WTC11 (cell line): ENCODE data around the gene TEK. TPM values are rescaled to one million over a fixed set of nuclear protein-coding genes. Genes with fewer than 3 reads are reported as not detected.
"Not testable (repeated sequence)": the region's sequence is repeated elsewhere in the genome, so short reads cannot be mapped to it uniquely, and the experiment has no call there.

Source experiments
- ATAC-seq: fragments of 200-7000 bp; cut with Tn5 transposase; 2 replicates; pipeline ENCODE4 v1.10.0; 2021; ENCODE audit warnings: mild to moderate bottlenecking, moderate library complexity
- CTCF ChIA-PET: fragments of 300-600 bp; sonication (Branson Sonifier 250); formaldehyde crosslinking; loops from one replicate; lab custom pipeline; 2021; ENCODE audit warnings: antibody characterized with exemption; lab: Charles Lee
- POLR2A ChIA-PET: fragments of 350-600 bp; sonication (Branson Sonifier 250); formaldehyde crosslinking; loops from one replicate; lab custom pipeline; 2021; ENCODE audit warnings: antibody characterized with exemption; lab: Charles Lee
- DNase-seq: peaks from one replicate; pipeline ENCODE4 v3.0.0; 2021; ENCODE audit warnings: low spot score
- H3K27ac Mint-ChIP-seq: 2 replicates; pipeline ENCODE4 v1.8.0; 2021; ENCODE audit warnings: mixed read lengths
- H3K27me3 Mint-ChIP-seq: 2 replicates; pipeline ENCODE4 v1.8.0; 2021; ENCODE audit warnings: low read depth, mild to moderate bottlenecking, moderate library complexity, mixed read lengths
- H3K36me3 Mint-ChIP-seq: 2 replicates; pipeline ENCODE4 v1.8.0; 2021; ENCODE audit warnings: mixed read lengths
- H3K4me1 Mint-ChIP-seq: 2 replicates; pipeline ENCODE4 v1.8.0; 2022; ENCODE audit warnings: mixed read lengths
- H3K4me3 Mint-ChIP-seq: 2 replicates; pipeline ENCODE4 v1.8.0; 2021; ENCODE audit warnings: mild to moderate bottlenecking, moderate library complexity, mixed read lengths
- H3K9me3 Mint-ChIP-seq: 2 replicates; pipeline ENCODE4 v1.8.0; 2021; ENCODE audit warnings: mixed read lengths
- ATF1 ChIP-seq: sonication (generic); formaldehyde crosslinking; IDR thresholded peaks from 2 replicates; pipeline ENCODE4 v1.8.1; 2023; ENCODE audit warnings: mild to moderate bottlenecking, moderate library complexity, missing genetic modification reagents
- ESRRA ChIP-seq: sonication (generic); formaldehyde crosslinking; IDR thresholded peaks from 2 replicates; pipeline ENCODE4 v1.8.1; 2022; ENCODE audit warnings: mild to moderate bottlenecking, missing genetic modification reagents, borderline replicate concordance
- GABPB1 ChIP-seq: sonication (generic); formaldehyde crosslinking; IDR thresholded peaks from 2 replicates; pipeline ENCODE4 v1.8.1; 2023; ENCODE audit warnings: mild to moderate bottlenecking, missing genetic modification reagents
- NFYB ChIP-seq: sonication (generic); formaldehyde crosslinking; conservative IDR thresholded peaks from 2 replicates; pipeline ENCODE4 v1.8.0; 2022; ENCODE audit warnings: low read depth, missing genetic modification reagents
- NR1H2 ChIP-seq: sonication (generic); formaldehyde crosslinking; IDR thresholded peaks from 2 replicates; pipeline ENCODE4 v1.9.0; 2021; ENCODE audit warnings: mild to moderate bottlenecking, moderate library complexity, missing genetic modification reagents
- NR2C2 ChIP-seq: sonication (generic); formaldehyde crosslinking; IDR thresholded peaks from 2 replicates; pipeline ENCODE4 v1.8.0; 2022; ENCODE audit warnings: mild to moderate bottlenecking, missing genetic modification reagents
- OVOL2 ChIP-seq: fragments of 250-450 bp; sonication (Bioruptor Pico); IDR thresholded peaks from 2 replicates; pipeline ENCODE4 v1.9.0; 2021; ENCODE audit warnings: mild to moderate bottlenecking, borderline replicate concordance
- TEAD4 ChIP-seq: sonication (generic); formaldehyde crosslinking; IDR thresholded peaks from 2 replicates; pipeline ENCODE4 v1.8.0; 2022; ENCODE audit warnings: mild to moderate bottlenecking, missing genetic modification reagents
- ZNF232 ChIP-seq: sonication (generic); formaldehyde crosslinking; IDR thresholded peaks from 2 replicates; pipeline ENCODE4 v1.8.0; 2022; ENCODE audit warnings: mild to moderate bottlenecking, missing genetic modification reagents
- total RNA-seq: library from RNA; stranded (reverse); gene quantifications from 3 replicates; pipeline ENCODE4 v1.2.3, GENCODE V29; 2021
- TF ChIP-seq, protein P1 (sequence below): sonication (generic); formaldehyde crosslinking; IDR thresholded peaks from 2 replicates; pipeline ENCODE4 v1.8.0; 2022; ENCODE audit warnings: mild to moderate bottlenecking, missing genetic modification reagents
- TF ChIP-seq, protein P2 (sequence below): sonication (generic); formaldehyde crosslinking; IDR thresholded peaks from 2 replicates; pipeline ENCODE4 v1.8.1; 2023; ENCODE audit warnings: mild to moderate bottlenecking, moderate library complexity, missing genetic modification reagents
- TF ChIP-seq, protein P3 (sequence below): sonication (generic); formaldehyde crosslinking; IDR thresholded peaks from 2 replicates; pipeline ENCODE4 v1.8.1; 2022; ENCODE audit warnings: mild to moderate bottlenecking, missing genetic modification reagents, moderate library complexity, borderline replicate concordance
- TF ChIP-seq, protein P4 (sequence below): sonication (generic); formaldehyde crosslinking; IDR thresholded peaks from 2 replicates; pipeline ENCODE4 v1.8.1; 2023; ENCODE audit warnings: mild to moderate bottlenecking, missing genetic modification reagents
- TF ChIP-seq, protein P5 (sequence below): fragments of 250-450 bp; sonication (Bioruptor Pico); IDR thresholded peaks from 2 replicates; pipeline ENCODE4 v1.9.0; 2021; ENCODE audit warnings: mild to moderate bottlenecking, borderline replicate concordance
- TF ChIP-seq, protein P6 (sequence below): fragments of 250-450 bp; sonication (Bioruptor Pico); IDR thresholded peaks from 2 replicates; pipeline ENCODE4 v1.8.0; 2021; ENCODE audit warnings: mild to moderate bottlenecking

TEK gene
- total RNA-seq, 1 experiment from 2014 or later, result 3.1 TPM

DNA sequence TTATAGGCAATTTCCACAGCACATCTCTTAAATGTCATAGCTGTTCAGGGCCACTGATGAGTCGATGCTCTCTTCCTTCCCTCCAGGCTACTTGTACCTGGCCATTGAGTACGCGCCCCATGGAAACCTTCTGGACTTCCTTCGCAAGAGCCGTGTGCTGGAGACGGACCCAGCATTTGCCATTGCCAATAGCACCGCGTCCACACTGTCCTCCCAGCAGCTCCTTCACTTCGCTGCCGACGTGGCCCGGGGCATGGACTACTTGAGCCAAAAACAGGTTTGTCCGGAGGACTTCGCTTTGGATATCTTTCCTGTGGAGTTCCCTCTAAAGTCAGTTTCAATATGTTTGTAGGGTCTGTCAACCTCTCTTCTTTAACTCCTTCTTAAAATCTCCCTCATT is 103.6 kb downstream of the TEK start:
- no peaks in the 10 kb centered on the region for H3K9me3 Mint-ChIP-seq
- H3K36me3 Mint-ChIP-seq, result no peaks in the 10 kb centered on the region
- no peaks in the 10 kb centered on the region for H3K27me3 Mint-ChIP-seq
- no peak overlapping the region for H3K27ac Mint-ChIP-seq
- CTCF ChIA-PET, result no interaction called here
- DNase-seq (no peak), ATAC-seq (no peak)
- TF ChIP-seq GABPB1 (no peak), ATF1 (no peak), NR2C2 (CRISPR knock-in tag) (no peak)
- POLR2A ChIA-PET, result no interaction called here
- no peak overlapping the region for H3K4me3 Mint-ChIP-seq
- no peaks in the 10 kb centered on the region for H3K4me1 Mint-ChIP-seq

DNA sequence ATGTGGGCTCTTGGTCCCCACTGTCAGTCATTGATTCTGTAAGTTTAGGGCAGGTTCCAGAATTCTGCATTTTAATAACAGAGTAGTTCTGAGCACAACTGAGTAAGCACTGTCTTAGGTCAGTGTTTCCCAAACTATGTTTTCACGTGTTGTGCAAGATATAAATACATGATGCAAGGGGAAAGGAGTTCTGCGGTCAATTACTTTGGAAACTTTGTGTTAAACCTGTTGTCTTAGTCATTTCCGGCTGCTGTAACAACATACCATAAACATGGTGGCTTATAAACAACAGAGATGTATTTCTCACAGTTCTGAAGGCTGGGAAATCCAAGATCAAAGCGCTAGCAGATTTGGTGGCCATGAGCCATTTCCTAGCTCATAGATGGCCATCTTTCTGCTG is 118.2 kb downstream of the TEK start:
- POLR2A ChIA-PET, result no interaction called here
- TF ChIP-seq, protein P1, sequence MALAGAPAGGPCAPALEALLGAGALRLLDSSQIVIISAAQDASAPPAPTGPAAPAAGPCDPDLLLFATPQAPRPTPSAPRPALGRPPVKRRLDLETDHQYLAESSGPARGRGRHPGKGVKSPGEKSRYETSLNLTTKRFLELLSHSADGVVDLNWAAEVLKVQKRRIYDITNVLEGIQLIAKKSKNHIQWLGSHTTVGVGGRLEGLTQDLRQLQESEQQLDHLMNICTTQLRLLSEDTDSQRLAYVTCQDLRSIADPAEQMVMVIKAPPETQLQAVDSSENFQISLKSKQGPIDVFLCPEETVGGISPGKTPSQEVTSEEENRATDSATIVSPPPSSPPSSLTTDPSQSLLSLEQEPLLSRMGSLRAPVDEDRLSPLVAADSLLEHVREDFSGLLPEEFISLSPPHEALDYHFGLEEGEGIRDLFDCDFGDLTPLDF (CRISPR knock-in tag), result no peak
- TF ChIP-seq NR1H2 (no peak), NFYB (CRISPR knock-in tag) (no peak), ESRRA (CRISPR knock-in tag) (no peak), ZNF232 (CRISPR knock-in tag) (no peak), OVOL2 (CRISPR knock-in tag) (no peak), TEAD4 (CRISPR knock-in tag) (no peak)
- TF ChIP-seq, protein P2, sequence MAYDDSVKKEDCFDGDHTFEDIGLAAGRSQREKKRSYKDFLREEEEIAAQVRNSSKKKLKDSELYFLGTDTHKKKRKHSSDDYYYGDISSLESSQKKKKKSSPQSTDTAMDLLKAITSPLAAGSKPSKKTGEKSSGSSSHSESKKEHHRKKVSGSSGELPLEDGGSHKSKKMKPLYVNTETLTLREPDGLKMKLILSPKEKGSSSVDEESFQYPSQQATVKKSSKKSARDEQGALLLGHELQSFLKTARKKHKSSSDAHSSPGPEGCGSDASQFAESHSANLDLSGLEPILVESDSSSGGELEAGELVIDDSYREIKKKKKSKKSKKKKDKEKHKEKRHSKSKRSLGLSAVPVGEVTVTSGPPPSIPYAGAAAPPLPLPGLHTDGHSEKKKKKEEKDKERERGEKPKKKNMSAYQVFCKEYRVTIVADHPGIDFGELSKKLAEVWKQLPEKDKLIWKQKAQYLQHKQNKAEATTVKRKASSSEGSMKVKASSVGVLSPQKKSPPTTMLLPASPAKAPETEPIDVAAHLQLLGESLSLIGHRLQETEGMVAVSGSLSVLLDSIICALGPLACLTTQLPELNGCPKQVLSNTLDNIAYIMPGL (CRISPR knock-in tag), result no peak
- TF ChIP-seq, protein P3, sequence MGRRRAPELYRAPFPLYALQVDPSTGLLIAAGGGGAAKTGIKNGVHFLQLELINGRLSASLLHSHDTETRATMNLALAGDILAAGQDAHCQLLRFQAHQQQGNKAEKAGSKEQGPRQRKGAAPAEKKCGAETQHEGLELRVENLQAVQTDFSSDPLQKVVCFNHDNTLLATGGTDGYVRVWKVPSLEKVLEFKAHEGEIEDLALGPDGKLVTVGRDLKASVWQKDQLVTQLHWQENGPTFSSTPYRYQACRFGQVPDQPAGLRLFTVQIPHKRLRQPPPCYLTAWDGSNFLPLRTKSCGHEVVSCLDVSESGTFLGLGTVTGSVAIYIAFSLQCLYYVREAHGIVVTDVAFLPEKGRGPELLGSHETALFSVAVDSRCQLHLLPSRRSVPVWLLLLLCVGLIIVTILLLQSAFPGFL (CRISPR knock-in tag), result no peak
- TF ChIP-seq, protein P4, sequence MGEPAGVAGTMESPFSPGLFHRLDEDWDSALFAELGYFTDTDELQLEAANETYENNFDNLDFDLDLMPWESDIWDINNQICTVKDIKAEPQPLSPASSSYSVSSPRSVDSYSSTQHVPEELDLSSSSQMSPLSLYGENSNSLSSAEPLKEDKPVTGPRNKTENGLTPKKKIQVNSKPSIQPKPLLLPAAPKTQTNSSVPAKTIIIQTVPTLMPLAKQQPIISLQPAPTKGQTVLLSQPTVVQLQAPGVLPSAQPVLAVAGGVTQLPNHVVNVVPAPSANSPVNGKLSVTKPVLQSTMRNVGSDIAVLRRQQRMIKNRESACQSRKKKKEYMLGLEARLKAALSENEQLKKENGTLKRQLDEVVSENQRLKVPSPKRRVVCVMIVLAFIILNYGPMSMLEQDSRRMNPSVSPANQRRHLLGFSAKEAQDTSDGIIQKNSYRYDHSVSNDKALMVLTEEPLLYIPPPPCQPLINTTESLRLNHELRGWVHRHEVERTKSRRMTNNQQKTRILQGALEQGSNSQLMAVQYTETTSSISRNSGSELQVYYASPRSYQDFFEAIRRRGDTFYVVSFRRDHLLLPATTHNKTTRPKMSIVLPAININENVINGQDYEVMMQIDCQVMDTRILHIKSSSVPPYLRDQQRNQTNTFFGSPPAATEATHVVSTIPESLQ, result no peak
- TF ChIP-seq, protein P5, sequence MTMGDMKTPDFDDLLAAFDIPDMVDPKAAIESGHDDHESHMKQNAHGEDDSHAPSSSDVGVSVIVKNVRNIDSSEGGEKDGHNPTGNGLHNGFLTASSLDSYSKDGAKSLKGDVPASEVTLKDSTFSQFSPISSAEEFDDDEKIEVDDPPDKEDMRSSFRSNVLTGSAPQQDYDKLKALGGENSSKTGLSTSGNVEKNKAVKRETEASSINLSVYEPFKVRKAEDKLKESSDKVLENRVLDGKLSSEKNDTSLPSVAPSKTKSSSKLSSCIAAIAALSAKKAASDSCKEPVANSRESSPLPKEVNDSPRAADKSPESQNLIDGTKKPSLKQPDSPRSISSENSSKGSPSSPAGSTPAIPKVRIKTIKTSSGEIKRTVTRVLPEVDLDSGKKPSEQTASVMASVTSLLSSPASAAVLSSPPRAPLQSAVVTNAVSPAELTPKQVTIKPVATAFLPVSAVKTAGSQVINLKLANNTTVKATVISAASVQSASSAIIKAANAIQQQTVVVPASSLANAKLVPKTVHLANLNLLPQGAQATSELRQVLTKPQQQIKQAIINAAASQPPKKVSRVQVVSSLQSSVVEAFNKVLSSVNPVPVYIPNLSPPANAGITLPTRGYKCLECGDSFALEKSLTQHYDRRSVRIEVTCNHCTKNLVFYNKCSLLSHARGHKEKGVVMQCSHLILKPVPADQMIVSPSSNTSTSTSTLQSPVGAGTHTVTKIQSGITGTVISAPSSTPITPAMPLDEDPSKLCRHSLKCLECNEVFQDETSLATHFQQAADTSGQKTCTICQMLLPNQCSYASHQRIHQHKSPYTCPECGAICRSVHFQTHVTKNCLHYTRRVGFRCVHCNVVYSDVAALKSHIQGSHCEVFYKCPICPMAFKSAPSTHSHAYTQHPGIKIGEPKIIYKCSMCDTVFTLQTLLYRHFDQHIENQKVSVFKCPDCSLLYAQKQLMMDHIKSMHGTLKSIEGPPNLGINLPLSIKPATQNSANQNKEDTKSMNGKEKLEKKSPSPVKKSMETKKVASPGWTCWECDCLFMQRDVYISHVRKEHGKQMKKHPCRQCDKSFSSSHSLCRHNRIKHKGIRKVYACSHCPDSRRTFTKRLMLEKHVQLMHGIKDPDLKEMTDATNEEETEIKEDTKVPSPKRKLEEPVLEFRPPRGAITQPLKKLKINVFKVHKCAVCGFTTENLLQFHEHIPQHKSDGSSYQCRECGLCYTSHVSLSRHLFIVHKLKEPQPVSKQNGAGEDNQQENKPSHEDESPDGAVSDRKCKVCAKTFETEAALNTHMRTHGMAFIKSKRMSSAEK (CRISPR knock-in tag), result no peak
- TF ChIP-seq, protein P6, sequence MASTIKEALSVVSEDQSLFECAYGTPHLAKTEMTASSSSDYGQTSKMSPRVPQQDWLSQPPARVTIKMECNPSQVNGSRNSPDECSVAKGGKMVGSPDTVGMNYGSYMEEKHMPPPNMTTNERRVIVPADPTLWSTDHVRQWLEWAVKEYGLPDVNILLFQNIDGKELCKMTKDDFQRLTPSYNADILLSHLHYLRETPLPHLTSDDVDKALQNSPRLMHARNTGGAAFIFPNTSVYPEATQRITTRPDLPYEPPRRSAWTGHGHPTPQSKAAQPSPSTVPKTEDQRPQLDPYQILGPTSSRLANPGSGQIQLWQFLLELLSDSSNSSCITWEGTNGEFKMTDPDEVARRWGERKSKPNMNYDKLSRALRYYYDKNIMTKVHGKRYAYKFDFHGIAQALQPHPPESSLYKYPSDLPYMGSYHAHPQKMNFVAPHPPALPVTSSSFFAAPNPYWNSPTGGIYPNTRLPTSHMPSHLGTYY (CRISPR knock-in tag), result no peak
- TF ChIP-seq, all 79 proteins: peak for 0
- no peaks in the 10 kb centered on the region for H3K36me3 Mint-ChIP-seq
- H3K27me3 Mint-ChIP-seq, result peaks cover under 1% of the 10 kb centered on the region; the same call in 1 of the 2 replicates
- no peak overlapping the region for H3K4me3 Mint-ChIP-seq
- DNase-seq (no peak), ATAC-seq (no peak)
- H3K4me1 Mint-ChIP-seq, result no peaks in the 10 kb centered on the region
- CTCF ChIA-PET, result no interaction called here
- peaks cover 11% of the 10 kb centered on the region for H3K9me3 Mint-ChIP-seq
- no peak overlapping the region for H3K27ac Mint-ChIP-seq

DNA sequence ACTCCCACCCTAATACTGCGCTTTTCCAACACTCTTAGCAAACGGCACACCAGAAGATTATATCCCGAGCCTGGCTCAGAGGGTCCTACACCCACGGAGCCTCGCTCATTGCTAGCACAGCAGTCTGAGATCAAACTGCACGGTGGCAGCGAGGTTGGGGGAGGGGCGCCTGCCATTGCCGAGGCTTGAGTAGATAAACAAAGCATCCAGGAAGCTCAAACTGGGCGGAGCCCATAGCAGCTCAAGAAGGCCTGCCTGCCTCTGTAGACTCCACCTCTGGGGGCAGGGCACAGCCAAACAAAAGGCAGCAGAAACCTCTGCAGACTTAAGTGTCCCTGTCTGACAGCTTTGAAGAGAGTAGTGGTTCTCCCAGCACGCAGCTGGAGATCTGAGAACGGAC is 130.6 kb downstream of the TEK start:
- DNase-seq, result peak; percentile 33
- H3K4me1 Mint-ChIP-seq, POLR2A ChIA-PET, H3K4me3 Mint-ChIP-seq, H3K27me3 Mint-ChIP-seq, ATAC-seq, H3K27ac Mint-ChIP-seq: not testable (repeated sequence)
- peaks cover 28% of the 10 kb centered on the region for H3K36me3 Mint-ChIP-seq
- CTCF ChIA-PET, result interaction anchor here (1.1 kb wide), 1 partner anchor 33 kb away, joined by 3 read pairs; no protein-coding TSS in a partner anchor
- peaks cover 62% of the 10 kb centered on the region for H3K9me3 Mint-ChIP-seq
